ENCODE results near the gene SLC8B1.

The SLC8B1 gene

DNA sequence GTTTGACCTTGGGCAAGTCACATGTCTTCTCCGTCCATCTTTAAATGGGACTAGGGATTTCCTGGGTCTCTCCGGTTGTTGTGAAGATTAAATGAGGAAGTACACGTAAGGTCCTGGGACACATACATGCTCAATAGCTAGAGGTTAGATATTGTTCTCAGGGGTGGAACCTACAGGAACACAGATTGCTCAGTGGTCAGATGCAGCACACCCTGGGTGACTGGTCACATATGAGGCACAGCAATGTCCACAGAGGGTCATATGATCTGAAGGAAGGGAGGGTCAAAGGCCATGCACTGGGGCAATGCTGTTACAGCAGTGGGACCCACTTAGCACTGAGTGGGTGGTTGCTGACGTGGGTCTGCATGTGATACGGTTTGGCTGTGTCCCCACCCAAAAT is 11.4 kb upstream of the SLC8B1 start:
- no peak overlapping the region for H3K9ac ChIP-seq (ENCODE audit: low read length)
- no peak overlapping the region for H3K14ac ChIP-seq (ENCODE audit: low read length)
- H2BK5ac ChIP-seq (ENCODE audit: low read depth, low read length, poor library complexity) = no peak overlapping the region
- H3K27ac ChIP-seq (ENCODE audit: low read depth, low read length) = no peak overlapping the region
- H3K79me2 ChIP-seq (ENCODE audit: control insufficient read depth, insufficient read depth, low read length, poor library complexity) = no peaks in the 10 kb centered on the region
- no peak overlapping the region for H2BK120ac ChIP-seq (ENCODE audit: insufficient read depth, low read length, poor library complexity)
- H3K4me3 ChIP-seq (ENCODE audit: low read depth, low read length) = no peak overlapping the region
- H3K79me1 ChIP-seq (ENCODE audit: low read length) = no peaks in the 10 kb centered on the region
- H2AFZ ChIP-seq (ENCODE audit: insufficient read depth, low read length, poor library complexity) = no peak overlapping the region
- H3K4ac ChIP-seq (ENCODE audit: low read depth, low read length) = no peak overlapping the region
- H4K12ac ChIP-seq (ENCODE audit: low read depth, low read length) = no peak overlapping the region
- H3K4me1 ChIP-seq (ENCODE audit: control insufficient read depth in 1 of 2, insufficient read depth in 2 of 2, low read length in 2 of 2) = no peaks in the 10 kb centered on the region
- WGBS (ENCODE audit: extremely low coverage, insufficient coverage, insufficient read length) = no CpG with 5 or more reads among the region's 5 CpGs
- no peak overlapping the region for H4K91ac ChIP-seq (ENCODE audit: low read depth, low read length)
- DNase-seq = no peak
- H3K36me3 ChIP-seq (ENCODE audit: control insufficient read depth in 1 of 2, insufficient read depth in 2 of 2, low read length in 2 of 2) = no peaks in the 10 kb centered on the region
- no peak overlapping the region for H4K8ac ChIP-seq (ENCODE audit: low read depth, low read length)
- H3K23ac ChIP-seq (ENCODE audit: low read length) = no peak overlapping the region
- H3K9me3 ChIP-seq (ENCODE audit: insufficient read depth, low read depth, low read length) = no peaks in the 10 kb centered on the region
- H2AK5ac ChIP-seq (ENCODE audit: low read length) = no peak overlapping the region
- H3K27me3 ChIP-seq (ENCODE audit: insufficient read depth, low read length) = no peaks in the 10 kb centered on the region
- no peak overlapping the region for H2BK12ac ChIP-seq (ENCODE audit: low read length)
- no peak overlapping the region for H3K18ac ChIP-seq (ENCODE audit: low read length)
- no peak overlapping the region for H3K4me2 ChIP-seq (ENCODE audit: low read length)

DNA sequence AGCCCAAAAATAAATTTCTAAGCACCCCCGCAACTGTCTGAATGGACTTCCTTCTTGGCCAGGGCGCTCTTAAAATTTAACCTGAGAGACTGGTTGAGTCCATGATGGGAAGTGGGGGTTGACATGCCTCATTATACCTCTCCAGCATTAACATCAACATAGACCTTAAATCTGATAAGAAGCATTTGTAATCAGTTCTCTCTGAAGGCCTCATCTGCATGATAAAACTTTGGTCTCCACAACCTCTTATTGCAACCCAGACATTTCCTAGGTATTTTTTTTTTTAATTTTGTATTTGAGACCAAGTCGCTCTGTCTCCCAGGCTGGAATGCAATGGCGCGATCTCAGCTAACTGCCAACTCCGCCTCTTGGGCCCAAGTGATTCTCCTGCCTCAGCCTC is 10.4 kb upstream of the SLC8B1 start:
- Histone ChIP-seq H3K79me2 (ENCODE audit: control insufficient read depth, insufficient read depth, low read length, poor library complexity) (no peaks in the 10 kb centered on the region), H3K23ac (ENCODE audit: low read length) (no peak overlapping the region), H3K4me3 (ENCODE audit: low read depth, low read length) (no peak overlapping the region), H4K8ac (ENCODE audit: low read depth, low read length) (no peak overlapping the region), H3K27ac (ENCODE audit: low read depth, low read length) (no peak overlapping the region), H4K12ac (ENCODE audit: low read depth, low read length) (no peak overlapping the region), H3K4me1 (ENCODE audit: control insufficient read depth in 1 of 2, insufficient read depth in 2 of 2, low read length in 2 of 2) (no peaks in the 10 kb centered on the region), H2BK12ac (ENCODE audit: low read length) (no peak overlapping the region), H4K91ac (ENCODE audit: low read depth, low read length) (no peak overlapping the region), H3K4ac (ENCODE audit: low read depth, low read length) (no peak overlapping the region), H3K14ac (ENCODE audit: low read length) (no peak overlapping the region), H2AFZ (ENCODE audit: insufficient read depth, low read length, poor library complexity) (no peak overlapping the region), H3K27me3 (ENCODE audit: insufficient read depth, low read length) (no peaks in the 10 kb centered on the region), H3K36me3 (ENCODE audit: control insufficient read depth in 1 of 2, insufficient read depth in 2 of 2, low read length in 2 of 2) (no peaks in the 10 kb centered on the region), H3K4me2 (ENCODE audit: low read length) (no peak overlapping the region), H2BK120ac (ENCODE audit: insufficient read depth, low read length, poor library complexity) (no peak overlapping the region), H3K9me3 (ENCODE audit: insufficient read depth, low read depth, low read length) (no peaks in the 10 kb centered on the region), H2BK5ac (ENCODE audit: low read depth, low read length, poor library complexity) (no peak overlapping the region), H2AK5ac (ENCODE audit: low read length) (no peak overlapping the region), H3K18ac (ENCODE audit: low read length) (no peak overlapping the region), H3K9ac (ENCODE audit: low read length) (no peak overlapping the region), H3K79me1 (ENCODE audit: low read length) (no peaks in the 10 kb centered on the region)
- no CpG with 5 or more reads among the region's 6 CpGs for WGBS (ENCODE audit: extremely low coverage, insufficient coverage, insufficient read length)
- no peak for DNase-seq

- H3K9me3 ChIP-seq (ENCODE audit: insufficient read depth, low read depth, low read length) = no peaks in the 10 kb centered on the region
- H3K23ac ChIP-seq (ENCODE audit: low read length) = no peak overlapping the region
- no peak overlapping the region for H4K91ac ChIP-seq (ENCODE audit: low read depth, low read length)
- H3K27me3 ChIP-seq (ENCODE audit: insufficient read depth, low read length) = no peaks in the 10 kb centered on the region
- H3K79me2 ChIP-seq (ENCODE audit: control insufficient read depth, insufficient read depth, low read length, poor library complexity) = no peaks in the 10 kb centered on the region
- no peak overlapping the region for H3K4me3 ChIP-seq (ENCODE audit: low read depth, low read length)
- no peak overlapping the region for H2AFZ ChIP-seq (ENCODE audit: insufficient read depth, low read length, poor library complexity)
- H3K18ac ChIP-seq (ENCODE audit: low read length) = no peak overlapping the region
- H2BK5ac ChIP-seq (ENCODE audit: low read depth, low read length, poor library complexity) = no peak overlapping the region
- no peak overlapping the region for H4K8ac ChIP-seq (ENCODE audit: low read depth, low read length)
- no peak overlapping the region for H2AK5ac ChIP-seq (ENCODE audit: low read length)
- H3K14ac ChIP-seq (ENCODE audit: low read length) = no peak overlapping the region
- no peaks in the 10 kb centered on the region for H3K4me1 ChIP-seq (ENCODE audit: control insufficient read depth in 1 of 2, insufficient read depth in 2 of 2, low read length in 2 of 2)
- H4K12ac ChIP-seq (ENCODE audit: low read depth, low read length) = no peak overlapping the region
- H3K4me2 ChIP-seq (ENCODE audit: low read length) = no peak overlapping the region
- no peak overlapping the region for H2BK12ac ChIP-seq (ENCODE audit: low read length)
- H3K36me3 ChIP-seq (ENCODE audit: control insufficient read depth in 1 of 2, insufficient read depth in 2 of 2, low read length in 2 of 2) = no peaks in the 10 kb centered on the region
- no peak overlapping the region for H3K27ac ChIP-seq (ENCODE audit: low read depth, low read length)
- H3K9ac ChIP-seq (ENCODE audit: low read length) = no peak overlapping the region
- H2BK120ac ChIP-seq (ENCODE audit: insufficient read depth, low read length, poor library complexity) = no peak overlapping the region
- no peak overlapping the region for H3K4ac ChIP-seq (ENCODE audit: low read depth, low read length)
- no peaks in the 10 kb centered on the region for H3K79me1 ChIP-seq (ENCODE audit: low read length)
- DNase-seq = no peak
- WGBS (ENCODE audit: extremely low coverage, insufficient coverage, insufficient read length) = no CpG with 5 or more reads among the region's 6 CpGs
Measured at GRCh38 chr12:113341535-113341934, 6.6 kb upstream of the SLC8B1 start.

GRCh38 chr12:113340061-113340460 is 5.2 kb upstream of the SLC8B1 start:
- Histone ChIP-seq H3K18ac (ENCODE audit: low read length) (no peak overlapping the region), H3K23ac (ENCODE audit: low read length) (no peak overlapping the region), H2BK5ac (ENCODE audit: low read depth, low read length, poor library complexity) (no peak overlapping the region), H3K9me3 (ENCODE audit: insufficient read depth, low read depth, low read length) (no peaks in the 10 kb centered on the region), H3K36me3 (ENCODE audit: control insufficient read depth in 1 of 2, insufficient read depth in 2 of 2, low read length in 2 of 2) (no peaks in the 10 kb centered on the region), H4K91ac (ENCODE audit: low read depth, low read length) (no peak overlapping the region), H2BK120ac (ENCODE audit: insufficient read depth, low read length, poor library complexity) (no peak overlapping the region), H3K27me3 (ENCODE audit: insufficient read depth, low read length) (no peaks in the 10 kb centered on the region), H3K4ac (ENCODE audit: low read depth, low read length) (no peak overlapping the region), H3K4me3 (ENCODE audit: low read depth, low read length) (no peak overlapping the region), H3K4me2 (ENCODE audit: low read length) (no peak overlapping the region), H3K4me1 (ENCODE audit: control insufficient read depth in 1 of 2, insufficient read depth in 2 of 2, low read length in 2 of 2) (peaks cover 0 to 2% of the 10 kb centered on the region in 2 experiments), H4K12ac (ENCODE audit: low read depth, low read length) (no peak overlapping the region), H3K14ac (ENCODE audit: low read length) (no peak overlapping the region), H3K79me1 (ENCODE audit: low read length) (peaks cover 2% of the 10 kb centered on the region), H2AK5ac (ENCODE audit: low read length) (no peak overlapping the region), H2BK12ac (ENCODE audit: low read length) (no peak overlapping the region), H3K27ac (ENCODE audit: low read depth, low read length) (no peak overlapping the region), H2AFZ (ENCODE audit: insufficient read depth, low read length, poor library complexity) (no peak overlapping the region), H3K9ac (ENCODE audit: low read length) (no peak overlapping the region), H4K8ac (ENCODE audit: low read depth, low read length) (no peak overlapping the region), H3K79me2 (ENCODE audit: control insufficient read depth, insufficient read depth, low read length, poor library complexity) (peaks cover 2% of the 10 kb centered on the region)
- WGBS (ENCODE audit: extremely low coverage, insufficient coverage, insufficient read length) = no CpG with 5 or more reads among the region's 3 CpGs
- no peak for DNase-seq

All from trophoblast cell (in vitro differentiated cells and primary cell).